Astrocyte of the spinal cord (primary cell): ENCODE measurements around the gene LEFTY1.
"Not testable (repeated sequence)": the region's sequence is repeated elsewhere in the genome, so short reads cannot be mapped to it uniquely, and the experiment has no call there.

ENCODE experiments used
- DNase-seq: peaks from one replicate; pipeline ENCODE4 v3.0.0; 2011; ENCODE audit warnings: low read depth, low spot score
- H3K4me3 ChIP-seq: 2 replicates; pipeline ENCODE4 v1.5.1; 2011; ENCODE audit warnings: low read depth, mild to moderate bottlenecking, low read length, moderate library complexity
- CTCF ChIP-seq: IDR thresholded peaks from 2 replicates; pipeline ENCODE4 v1.5.1; 2012; ENCODE audit warnings: low read depth, mild to moderate bottlenecking, low read length, inconsistent platforms
- in situ Hi-C: cut with HindIII; loops from 2 replicates; pipeline ENCODE4 v1.10.0; 2017; ENCODE audit warnings: low sequenced_read_pairs

Gene LEFTY1

DNA sequence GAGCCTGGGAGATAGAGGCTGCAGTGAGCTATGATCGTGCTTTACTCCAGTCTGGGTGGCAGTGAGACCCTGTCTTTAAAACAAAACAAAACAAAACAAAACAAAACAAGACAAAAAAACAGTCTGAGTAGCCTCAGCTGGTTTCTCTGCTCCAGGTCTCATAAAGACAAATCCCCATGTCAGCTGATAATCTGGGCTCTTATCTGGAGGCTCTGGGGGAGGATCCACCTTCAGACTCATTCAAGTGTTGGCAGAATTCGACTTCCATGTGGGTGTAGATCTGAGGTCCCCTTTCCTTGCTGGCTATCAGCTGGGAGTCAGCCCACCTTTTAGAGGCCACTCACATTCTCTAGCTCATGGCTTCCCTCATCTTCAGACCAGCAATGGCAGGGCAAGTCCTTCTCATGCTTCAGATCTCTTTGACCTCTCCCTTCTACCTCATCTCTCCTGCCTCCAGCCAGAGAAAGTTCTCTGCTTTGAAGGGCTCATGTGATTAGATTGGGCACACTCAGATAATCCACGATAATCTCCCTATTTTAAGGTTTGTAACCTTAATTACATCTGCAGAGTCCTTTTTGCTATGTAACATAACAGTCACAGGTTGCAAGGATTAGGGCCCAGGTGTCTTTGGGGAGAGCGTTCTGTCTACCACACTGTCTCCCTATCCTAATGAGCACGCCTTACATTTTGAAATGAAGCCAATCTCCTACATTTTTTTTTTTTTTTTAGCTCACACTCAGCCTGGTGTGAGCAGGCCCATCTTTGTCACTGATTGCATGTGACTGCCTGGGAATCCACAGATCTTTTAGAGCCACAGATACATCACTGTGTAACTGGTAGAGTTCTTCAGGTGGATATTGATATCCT is 42.6 kb upstream of the LEFTY1 start:
- in situ Hi-C loops: no loop called here
- no peak for DNase-seq
- H3K4me3 ChIP-seq: no peak overlapping the region
- no peak for TF ChIP-seq CTCF

DNA sequence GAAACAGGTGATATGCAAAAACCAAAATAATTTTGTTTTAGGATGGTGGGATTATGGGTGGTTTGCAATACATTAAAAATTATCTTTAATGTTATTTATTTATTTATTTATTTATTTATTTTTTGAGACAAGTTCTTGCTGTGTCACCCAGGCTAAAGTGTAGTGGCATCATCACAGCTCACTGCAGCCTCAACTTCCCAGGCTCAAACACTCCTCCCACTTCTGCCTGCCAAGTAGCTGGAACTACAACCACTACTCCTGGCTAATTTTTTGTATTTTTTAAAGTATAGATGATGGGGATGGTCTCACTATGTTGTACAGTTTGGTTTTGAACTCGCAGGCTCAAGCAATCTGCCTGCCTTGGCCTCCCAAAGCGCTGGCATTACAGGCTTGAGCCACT is 41.6 kb upstream of the LEFTY1 start:
- in situ Hi-C loops: no loop called here
- H3K4me3 ChIP-seq: no peak overlapping the region
- no peak for DNase-seq
- no peak for TF ChIP-seq CTCF

- DNase-seq, in situ Hi-C loops, H3K4me3 ChIP-seq: not testable (repeated sequence)
These were observed 40.5 kb upstream of the LEFTY1 start for GRCh38 chr1:225929462-225929861.

DNA sequence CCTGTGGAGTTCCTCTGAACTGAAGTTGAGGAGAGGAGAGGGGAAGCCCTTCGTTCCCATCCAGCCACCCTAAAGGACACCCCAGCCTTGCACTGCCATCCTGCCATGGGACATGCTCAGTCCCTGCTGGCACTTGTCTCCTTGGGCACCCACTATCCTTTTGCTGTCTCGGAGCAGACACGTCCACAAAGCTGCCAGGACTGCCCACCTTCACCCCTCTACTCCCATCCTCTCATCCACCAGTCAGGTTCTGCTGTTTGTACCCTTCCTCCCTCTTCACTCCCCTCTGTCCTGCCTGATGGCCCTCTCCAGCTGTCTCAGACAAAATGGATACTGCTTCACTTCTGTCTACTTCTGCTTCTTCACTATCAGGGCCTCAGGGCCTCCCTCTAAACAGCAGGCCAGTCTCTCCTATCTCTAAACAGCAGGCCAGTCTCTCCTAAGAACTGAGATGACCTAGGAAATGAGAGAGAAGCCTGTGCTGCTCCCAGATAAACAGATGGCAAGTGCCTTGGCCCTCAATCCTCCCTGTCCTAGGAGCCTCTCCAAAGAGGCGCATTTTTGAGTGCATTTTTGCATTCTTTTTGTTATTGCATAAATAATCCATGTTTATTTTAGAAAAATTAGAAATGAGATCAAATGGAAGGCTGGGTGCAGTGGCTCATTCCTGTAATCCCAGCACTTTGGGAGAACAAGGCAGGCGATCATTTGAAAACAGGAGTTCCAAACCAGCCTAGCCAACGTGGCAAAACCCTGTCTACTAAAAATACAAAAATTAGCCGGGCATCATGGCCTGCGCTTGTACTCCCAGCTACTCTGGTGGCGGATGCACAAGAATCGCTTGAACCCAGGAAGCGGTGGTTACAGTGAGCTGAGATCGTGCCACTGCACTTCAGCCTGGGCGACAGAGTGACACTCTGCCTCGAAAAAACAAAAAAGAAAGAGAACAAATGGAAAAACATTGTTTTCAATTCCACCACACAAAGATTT is 39.5 kb upstream of the LEFTY1 start:
- TF ChIP-seq CTCF: no peak
- no peak for DNase-seq
- no peak overlapping the region for H3K4me3 ChIP-seq
- in situ Hi-C loops: no loop called here

DNA sequence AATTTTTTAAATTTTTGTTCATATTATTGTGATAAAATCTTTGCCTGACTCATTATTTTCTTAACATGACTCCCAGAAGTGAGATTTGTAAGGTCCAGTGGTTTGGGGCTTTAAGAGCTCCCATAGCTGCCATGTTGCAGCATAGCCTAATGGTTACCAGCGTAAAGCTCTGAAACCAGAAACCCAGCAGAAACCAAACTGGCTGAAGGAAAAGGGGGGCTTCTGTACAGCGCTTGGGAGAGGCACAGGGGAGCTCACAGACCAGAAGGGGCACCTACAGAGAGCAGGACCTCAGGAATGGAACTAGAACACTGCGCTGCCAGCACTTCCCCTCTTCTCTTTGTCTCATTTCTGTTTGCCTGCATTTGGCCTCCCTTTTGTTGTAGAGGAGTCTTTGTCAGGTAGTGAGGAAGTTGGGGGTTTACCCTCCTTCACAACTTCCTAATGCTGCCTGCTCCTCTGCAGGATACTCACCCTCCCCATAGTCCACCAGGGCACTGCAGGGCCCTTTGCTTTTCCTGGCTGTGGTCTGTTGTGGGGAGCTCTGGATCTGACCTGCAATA is 37.7 kb upstream of the LEFTY1 start:
- no peak for TF ChIP-seq CTCF
- in situ Hi-C loops: no loop called here

GRCh38 chr1:225923692-225924555 is 35.0 kb upstream of the LEFTY1 start, which contains the start of gene PYCR2:
Gene PYCR2, minus strand, starts transcription at chr1:225924250. Its CDS starts 140 bp downstream, at chr1:225924110.
- peak; percentile 97 for DNase-seq
- H3K4me3 ChIP-seq: peak within 1 kb of the TSS; percentile 85
- no peak for TF ChIP-seq CTCF
- in situ Hi-C loops: no loop called here

More for the DNA sequence above, 37.7 kb upstream of the LEFTY1 start:
- DNase-seq: no peak
- no peak overlapping the region for H3K4me3 ChIP-seq
